GM10266 (cell line): ENCODE measurements around the gene GPR84.
"Not testable (repeated sequence)": the region's sequence is repeated elsewhere in the genome, so short reads cannot be mapped to it uniquely, and the experiment has no call there.

Source experiments
- DNase-seq: peaks from one replicate; pipeline ENCODE4 v3.0.0; 2012; ENCODE audit errors: extremely low spot score
- CTCF ChIP-seq: IDR thresholded peaks from 2 replicates; pipeline ENCODE4 v1.5.1; 2012; ENCODE audit warnings: mild to moderate bottlenecking, low read depth; ENCODE audit not compliant: control insufficient read depth, insufficient read depth; ENCODE audit errors: missing control alignments

The GPR84 gene

GRCh38 chr12:54358191-54358944 is 5.9 kb downstream of the GPR84 start:
- peak; percentile 58 for DNase-seq
- no peak for TF ChIP-seq CTCF

DNA sequence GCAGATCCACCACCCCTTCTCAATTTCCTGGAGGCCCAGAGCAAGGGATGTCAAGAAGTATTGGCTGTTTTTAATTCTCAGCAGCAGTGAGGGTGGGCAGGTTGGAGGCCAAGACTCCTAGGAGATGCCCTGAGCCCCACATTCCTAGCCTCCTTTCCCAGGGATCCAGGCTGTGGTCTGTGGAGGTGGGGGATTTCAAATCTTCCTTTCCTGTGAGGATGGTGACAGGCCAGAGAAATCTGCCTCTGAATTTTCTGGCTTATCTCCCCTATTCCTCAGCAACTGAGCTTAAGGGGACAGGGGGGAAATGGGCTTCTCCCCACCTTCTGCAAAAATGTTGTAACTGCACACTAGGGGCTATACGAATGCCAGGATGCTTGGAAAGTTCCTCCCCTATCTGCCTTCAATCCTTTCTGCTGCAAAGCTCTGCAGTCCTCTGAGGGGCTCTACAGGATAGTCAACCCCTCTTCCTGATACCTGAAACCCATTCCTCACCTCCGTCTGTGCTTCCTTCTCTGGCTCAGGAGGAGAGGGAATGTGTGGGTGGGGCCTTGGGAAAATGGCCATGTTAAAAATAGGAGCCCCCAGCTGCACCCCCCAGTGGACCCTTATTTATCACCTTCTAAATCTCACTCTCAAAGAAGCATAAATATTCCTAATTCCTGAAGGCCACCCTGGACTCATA is 6.6 kb downstream of the GPR84 start:
- DNase-seq: no peak
- TF ChIP-seq CTCF: no peak

DNA sequence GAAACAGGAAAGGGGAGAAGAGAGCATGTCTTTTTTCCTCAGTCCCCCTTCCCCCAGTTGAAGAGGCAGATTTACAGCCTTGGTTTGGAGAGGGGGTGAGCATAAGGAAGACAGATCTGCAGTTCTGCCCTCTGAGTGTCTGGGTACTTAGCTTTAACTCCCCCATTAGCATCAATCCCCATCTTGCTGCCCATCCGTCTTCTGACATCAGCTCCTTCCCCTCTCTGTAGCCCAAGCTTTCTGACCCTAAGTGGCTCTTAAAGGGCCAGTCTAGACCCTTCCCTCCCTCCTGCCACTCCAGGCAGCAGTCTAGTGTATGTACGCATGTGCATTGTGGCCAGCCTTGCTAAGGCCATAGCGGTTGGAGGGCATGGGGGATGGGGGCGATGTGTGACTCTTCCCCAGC is 7.3 kb downstream of the GPR84 start:
- DNase-seq: no peak
- no peak for TF ChIP-seq CTCF

GRCh38 chr12:54356228-54356627 is 8.1 kb downstream of the GPR84 start:
- no peak for TF ChIP-seq CTCF
- no peak for DNase-seq

DNA sequence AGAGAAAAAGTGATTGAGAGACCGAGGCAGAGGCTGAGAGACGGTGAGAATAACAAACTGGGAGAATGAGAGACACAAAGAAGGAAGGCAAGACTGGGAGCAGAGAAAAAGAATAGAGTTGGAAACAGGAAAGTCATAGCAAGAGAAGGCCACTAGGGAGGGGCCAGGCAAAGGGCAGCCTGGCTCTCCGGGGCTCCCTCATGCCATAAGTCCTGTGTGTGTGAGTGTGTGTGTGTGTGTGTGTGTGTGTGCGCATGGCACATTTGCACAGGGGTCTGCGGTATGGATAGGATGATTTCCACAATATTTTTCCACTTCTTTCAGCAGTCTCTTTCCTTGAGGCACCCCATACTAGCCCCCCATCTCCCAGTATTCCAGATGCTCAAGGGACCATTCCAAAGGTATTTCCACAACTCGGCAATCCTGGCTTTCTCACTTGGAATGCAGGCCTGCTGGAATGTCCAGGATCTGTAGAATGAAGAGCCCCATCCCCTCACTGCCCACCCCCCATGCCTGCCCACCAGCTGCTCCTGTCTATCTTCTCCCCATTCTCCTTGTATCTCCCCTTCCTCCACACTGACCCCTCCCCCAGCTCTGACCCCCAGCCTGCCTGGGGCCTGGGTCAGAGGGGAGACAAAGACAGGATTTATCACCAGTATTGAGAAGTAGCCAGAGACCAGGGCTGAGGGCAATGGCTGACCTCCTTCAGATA is 9.0 kb downstream of the GPR84 start:
- no peak for DNase-seq
- TF ChIP-seq CTCF: no peak

GRCh38 chr12:54354271-54354670 is 10.0 kb downstream of the GPR84 start:
- not testable (repeated sequence) for DNase-seq

DNA sequence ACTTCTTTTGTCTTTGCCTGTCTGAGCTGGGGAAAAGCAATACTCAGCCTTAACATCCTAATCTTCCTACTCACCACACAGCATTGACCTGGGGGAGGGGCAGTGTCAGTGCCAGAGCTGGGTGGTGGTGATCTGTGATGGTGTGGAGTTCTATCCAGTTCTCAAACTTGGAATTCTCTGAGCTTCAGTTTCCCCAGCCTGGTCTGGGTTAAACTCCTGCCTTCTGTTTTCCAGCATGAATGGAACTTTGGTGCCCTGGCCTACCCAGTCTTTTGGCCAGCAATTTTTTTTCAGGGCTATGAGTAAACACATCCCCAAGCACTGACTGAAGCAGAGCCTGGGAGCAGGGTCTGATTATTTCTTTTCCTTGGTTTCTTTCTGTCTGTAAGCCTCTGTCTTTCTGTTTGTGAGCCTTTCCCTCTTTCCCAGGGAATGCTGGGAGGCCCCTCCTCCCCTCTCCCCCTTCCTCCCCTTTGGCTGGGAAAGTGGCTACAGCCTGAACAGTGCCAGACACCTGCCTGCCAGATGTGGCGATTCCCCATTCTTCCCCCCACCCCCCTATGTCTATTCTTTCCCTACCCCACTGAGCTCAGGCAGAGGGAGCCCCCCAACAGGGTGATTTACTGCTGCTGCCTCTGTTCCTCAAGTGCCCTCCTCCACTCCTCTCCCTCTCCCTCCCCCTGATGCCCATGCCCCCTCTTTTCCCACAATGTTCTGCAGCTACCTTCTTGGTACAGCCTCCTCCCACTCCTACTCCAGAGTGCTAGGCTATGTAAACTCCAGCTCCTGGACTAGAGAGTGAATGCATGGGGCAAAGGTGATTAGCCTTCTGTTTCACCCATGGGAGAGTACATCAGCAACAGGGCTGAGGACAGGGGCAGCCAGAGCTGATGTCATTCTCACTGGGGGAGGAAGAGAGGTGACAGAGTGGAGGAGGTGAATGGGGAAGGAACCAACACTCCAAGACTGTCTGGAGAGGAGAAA is 11.1 kb downstream of the GPR84 start:
- TF ChIP-seq CTCF: no peak
- no peak for DNase-seq
